GM21515 (cell line): Measurements from ENCODE around the gene MAGI2.
"Not testable (repeated sequence)": the region's sequence is repeated elsewhere in the genome, so short reads cannot be mapped to it uniquely, and the experiment has no call there.

Source experiments
- ATAC-seq: cut with Tn5 transposase; IDR thresholded peaks from one replicate; pipeline ENCODE4 v1.9.1; 2021; ENCODE audit not compliant: unreplicated experiment

The MAGI2 gene

DNA sequence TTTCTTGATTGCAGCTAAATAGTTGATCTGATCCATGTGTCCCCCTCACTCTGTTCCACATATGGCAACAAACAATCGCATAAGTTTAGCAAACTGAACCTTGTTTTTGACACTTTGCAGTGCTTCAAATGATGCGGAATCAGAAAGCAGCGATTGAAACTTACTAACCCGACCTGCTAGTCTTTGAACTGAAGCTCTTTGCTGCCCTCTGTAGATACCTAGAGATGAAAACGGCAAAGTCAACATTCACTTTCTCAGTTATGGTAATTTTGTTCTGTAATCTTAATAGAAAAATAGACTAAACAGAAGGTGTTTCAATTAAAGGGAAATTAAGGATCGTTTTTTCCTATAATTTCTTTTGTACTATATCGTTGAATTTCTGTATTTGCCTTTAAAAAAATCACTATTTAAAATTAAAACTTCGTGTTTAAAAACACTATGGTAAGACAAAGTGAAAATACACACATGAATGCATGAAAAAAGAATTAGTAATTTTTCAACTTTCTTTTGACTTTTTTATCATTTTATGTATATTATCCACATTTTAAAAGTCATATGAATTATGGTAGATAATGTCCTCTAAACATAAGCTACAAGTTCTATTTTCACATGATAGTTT is 276.5 kb downstream of the MAGI2 start:
- ATAC-seq, result no peak

DNA sequence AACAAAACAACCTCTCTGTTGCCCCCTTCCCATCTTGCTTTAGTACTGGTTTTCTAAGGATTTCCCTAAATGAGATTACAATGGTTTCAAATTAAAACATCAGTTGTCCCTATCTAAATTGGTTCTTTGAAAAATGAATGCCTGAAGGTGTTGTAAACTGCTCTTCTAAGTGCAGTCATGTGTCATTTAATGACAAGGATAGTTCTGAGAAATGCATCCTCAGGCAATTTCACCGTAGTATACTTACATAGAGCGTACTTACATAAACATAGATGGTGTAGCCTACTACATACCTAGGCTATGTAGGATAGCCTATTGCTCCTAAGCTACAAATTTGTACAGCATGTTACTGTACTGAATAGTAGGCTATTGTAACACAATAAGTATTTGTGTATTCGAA is 278.1 kb downstream of the MAGI2 start:
- no peak for ATAC-seq

DNA sequence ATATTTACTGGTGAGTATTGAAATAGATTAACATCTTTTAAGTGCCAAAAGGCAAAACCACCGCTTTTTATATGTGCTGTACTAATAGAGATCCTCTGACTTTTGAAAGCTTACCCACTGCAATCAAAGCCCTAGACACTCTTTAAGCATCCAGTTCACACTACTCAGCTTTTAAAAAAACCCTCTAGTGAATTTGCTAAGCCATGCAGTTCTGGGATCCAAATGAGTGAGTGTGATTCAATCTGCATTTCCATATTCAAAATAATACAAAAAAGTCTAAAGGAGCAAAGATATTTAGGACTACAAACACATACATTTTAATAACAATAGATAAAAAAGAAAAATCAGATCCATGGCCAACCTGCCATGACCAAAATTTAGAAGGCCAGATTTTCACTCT is 288.2 kb downstream of the MAGI2 start:
- no peak for ATAC-seq

- ATAC-seq, result no peak
Measured at GRCh38 chr7:79159040-79159664, 294.3 kb downstream of the MAGI2 start.

- ATAC-seq, result no peak
Measured at GRCh38 chr7:79157281-79157680, 296.2 kb downstream of the MAGI2 start.

DNA sequence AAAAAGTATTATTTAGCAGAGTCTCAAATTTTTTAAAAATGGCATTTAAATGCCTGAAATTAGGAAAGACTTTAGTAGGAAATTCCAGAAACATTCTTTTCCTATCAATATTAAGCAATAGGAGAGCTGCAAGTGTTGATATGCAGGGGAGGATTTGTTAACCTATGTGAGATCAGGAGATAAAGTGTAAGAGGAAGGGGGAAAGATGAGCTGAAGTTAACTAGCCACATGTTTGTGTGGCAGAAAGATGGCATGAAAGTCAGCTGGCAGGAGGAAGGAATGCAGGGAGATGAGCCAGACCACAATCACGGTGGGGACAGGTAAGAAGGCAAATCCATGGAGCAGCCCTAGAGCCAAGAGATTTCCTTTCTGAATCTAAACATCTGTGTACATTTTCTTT is 303.6 kb downstream of the MAGI2 start:
- no peak for ATAC-seq

DNA sequence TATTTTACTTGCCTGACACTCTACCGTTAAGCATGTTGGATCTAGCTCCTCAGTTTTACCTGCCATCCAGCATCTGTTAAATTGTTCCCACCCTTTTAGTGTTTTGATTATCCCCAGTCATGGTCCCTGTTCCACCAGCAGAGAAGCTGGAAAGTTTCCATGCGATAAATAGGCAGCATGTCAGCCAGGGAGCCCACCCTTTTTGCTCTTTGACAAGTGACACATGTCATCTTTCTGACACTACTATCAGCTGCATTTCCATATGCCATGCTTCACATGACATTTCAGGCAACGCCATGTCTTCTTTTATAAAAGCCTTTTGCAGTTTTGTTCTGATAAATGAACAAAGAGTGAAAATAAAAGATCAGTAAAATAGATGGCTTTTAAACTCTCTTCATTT is 310.8 kb downstream of the MAGI2 start:
- no peak for ATAC-seq

DNA sequence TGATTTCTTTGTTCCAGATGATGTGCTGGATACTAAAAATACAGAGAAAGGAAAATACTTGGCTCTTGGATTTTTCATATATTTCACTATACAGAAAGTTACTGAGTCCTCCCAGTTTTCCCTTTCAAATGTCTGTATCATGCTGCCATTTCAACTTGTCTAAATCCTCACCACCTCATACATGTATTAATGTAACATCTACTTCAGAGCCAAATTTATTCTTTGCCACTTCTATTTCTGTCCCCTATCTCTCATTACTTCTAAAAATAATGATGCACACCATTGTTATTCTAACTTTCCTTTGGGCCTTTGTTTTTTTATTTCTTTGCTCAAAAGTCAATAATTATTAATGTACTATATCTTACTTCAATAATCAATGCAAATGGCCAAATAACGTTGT is 312.2 kb downstream of the MAGI2 start:
- ATAC-seq, result no peak

DNA sequence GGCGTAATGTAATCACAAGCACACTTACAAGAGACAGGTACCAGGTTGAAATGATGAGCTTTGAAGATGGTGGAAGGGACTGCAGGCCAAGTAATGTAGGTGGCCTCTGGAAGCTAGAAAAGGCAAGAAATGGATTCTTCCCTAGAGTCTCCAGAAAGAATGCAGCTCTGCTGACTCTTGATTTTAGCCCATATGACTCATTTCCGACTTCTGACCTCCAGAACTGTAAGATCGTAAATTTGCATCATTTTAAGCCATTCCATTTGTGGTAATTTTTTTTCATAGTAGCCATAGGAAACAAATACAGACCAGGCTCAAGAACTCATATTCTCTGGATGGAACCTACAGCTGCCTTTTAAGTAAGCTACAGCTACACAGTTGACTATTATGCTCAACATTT is 315.5 kb downstream of the MAGI2 start:
- no peak for ATAC-seq

GRCh38 chr7:79132844-79133451 is 320.5 kb downstream of the MAGI2 start:
- ATAC-seq, result no peak

DNA sequence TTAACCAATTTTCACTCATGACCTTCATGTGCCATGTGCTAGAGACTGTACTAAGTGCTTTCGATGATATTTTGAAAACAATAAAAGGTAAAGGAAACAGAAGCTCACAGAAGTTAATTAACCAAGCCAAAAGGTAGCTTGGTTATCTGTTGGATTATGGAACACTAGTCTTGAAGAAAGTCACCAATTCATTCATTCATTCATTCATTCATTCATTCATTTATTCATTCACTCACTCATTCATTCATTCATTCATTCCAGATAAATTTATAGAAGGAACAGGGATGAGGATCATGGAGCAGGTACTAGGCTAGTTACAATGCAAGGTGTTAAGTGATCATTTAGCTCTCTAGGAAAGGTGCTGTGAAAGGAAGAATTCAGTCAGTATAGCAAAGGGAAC is 322.8 kb downstream of the MAGI2 start:
- ATAC-seq, result no peak

DNA sequence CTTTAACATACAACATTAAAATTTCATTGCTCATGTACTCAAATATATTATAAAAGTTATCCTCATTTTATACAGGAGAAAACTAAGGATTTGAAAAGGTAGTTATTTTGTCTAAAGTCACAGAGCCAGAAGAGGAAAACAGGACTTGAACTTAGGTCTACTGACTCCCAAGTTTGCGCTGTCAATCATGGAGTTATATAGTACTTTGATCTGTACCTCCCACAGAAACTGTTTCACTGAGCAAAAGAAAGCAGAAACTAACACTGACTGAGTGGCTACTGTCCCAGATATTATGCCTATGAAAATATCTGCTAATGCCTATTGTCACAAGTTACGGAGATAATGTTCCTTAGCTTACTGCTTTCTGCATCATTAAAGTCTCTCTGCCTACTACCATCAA is 329.1 kb downstream of the MAGI2 start:
- no peak for ATAC-seq

DNA sequence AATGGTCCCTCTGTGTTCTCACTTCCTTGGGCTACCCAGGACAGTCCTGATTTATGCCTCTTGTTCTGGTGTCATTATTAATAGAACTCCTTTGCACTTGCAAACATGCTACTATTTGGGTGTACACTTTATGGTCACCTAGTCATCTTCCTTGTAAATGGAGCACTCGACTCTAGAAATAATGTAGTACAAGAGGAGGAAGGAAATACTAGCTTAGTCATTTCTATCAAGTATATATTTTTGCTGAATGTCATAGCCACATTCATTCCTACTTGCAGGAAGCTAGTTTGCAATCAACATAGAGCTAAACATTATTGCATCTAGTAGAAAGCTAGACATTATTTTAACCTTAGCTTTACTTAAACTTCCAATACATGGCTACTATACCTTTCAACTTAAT is 335.3 kb downstream of the MAGI2 start:
- no peak for ATAC-seq

DNA sequence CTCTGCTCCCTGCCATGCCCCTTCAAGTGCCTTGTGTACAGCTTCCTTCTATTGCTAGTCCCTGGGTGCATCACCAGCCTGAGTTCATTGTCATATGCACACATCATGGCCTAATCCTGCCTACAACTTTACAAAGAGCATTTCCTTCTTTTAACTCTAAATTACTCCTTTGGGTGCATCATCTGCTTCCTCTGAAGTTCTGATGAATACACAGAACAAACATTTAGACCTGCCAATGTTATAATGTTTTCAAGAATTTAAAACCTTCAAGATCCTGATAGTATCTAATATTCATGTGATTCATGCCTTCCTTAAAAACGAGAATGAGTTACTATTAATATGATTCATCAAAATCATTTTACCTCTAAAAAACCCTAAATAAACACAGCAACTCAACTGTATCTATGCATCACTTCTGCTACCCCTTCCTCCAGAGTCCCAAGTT is 357.1 kb downstream of the MAGI2 start:
- ATAC-seq, result no peak

GRCh38 chr7:79093421-79093820 is 360.0 kb downstream of the MAGI2 start:
- ATAC-seq, result no peak

DNA sequence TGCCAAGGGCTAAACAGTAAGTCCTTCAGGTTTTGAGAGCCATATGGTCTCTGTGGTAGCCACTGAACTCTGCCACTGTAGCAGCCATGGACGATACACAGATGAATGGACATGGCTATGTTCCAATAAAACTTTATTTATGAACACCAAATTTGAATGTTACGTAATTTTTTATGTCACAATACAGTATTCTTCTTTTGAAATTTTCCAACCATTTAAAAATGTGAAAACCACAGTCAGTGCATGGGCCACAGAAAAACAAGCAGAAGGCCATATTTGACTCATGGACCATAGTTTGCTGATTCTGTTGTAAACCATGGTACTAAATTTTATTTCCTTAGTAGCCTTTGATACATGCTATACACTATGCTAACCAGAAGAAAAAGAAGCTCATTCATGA is 361.8 kb downstream of the MAGI2 start:
- no peak for ATAC-seq

DNA sequence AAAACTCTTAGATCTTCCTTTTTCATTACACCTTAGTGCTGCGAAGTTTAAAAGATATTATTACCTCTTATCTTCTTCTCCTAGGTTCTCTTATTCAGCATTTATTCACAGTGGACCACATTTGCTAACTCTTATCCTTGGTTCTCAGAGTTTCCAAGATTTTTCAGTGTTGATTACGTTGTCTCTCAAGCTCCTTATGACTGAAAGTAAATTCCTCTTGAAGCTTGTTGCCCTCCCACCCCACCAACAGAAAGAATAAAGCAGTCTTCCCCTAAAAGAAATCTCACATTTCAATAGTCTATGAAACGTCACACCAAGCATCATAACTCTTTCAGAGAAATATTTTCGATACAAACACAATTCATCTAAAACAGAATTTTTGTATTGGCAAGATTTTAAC is 362.5 kb downstream of the MAGI2 start:
- no peak for ATAC-seq

DNA sequence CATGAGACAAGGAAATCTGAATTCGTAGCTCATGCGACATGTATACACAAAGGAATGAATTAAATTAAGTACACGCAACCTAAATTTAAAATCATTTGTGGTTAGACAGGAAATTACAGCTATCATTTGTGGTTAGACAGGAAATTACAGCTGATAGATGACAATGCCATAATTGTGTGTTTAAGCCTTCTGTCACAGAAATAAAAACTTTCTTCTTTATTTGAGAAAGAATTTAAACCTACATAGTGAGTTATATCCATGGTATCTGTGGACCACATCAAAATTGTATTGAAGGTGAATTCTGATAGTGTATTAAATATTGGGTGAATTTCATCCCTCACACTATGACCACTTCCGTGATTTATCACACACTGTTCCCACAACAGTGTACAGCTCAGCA is 362.9 kb downstream of the MAGI2 start:
- ATAC-seq, result no peak

- no peak for ATAC-seq
Measured at GRCh38 chr7:79084423-79084822, 369.0 kb downstream of the MAGI2 start.

DNA sequence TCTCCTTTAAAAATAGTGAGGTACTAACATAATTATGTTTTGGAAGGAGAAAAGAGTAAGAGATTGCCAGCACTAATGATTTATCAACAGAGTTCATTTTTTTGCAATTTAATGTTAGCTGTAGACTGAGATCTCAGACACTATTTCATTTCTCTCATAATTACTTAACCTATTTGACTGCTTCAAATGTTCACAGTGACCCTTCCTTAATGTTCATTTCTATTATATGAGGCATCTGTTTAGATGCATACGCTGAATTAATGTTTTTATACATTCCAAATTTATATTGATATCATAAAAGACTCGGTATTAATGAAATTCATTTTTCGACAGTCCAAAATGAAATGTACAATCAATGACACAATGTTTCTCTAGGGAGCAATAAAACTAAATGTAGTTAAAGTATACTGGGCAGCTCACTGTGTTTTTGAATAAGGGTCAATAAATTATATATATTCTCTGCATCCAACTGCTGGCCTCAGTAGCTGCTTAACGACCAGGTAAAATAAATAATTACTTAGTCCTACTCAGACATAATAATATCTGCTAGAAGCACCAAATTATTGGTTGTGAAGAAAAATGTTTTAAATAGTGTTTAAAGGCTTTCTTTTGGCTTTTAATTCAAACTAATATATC is 373.4 kb downstream of the MAGI2 start:
- ATAC-seq, result no peak

GRCh38 chr7:79078273-79078672 is 375.2 kb downstream of the MAGI2 start:
- ATAC-seq, result no peak

GRCh38 chr7:79071187-79071586 is 382.3 kb downstream of the MAGI2 start:
- ATAC-seq, result not testable (repeated sequence)
